ENCODE results near the gene AK1.

The AK1 gene, protein sequence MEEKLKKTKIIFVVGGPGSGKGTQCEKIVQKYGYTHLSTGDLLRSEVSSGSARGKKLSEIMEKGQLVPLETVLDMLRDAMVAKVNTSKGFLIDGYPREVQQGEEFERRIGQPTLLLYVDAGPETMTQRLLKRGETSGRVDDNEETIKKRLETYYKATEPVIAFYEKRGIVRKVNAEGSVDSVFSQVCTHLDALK

DNA sequence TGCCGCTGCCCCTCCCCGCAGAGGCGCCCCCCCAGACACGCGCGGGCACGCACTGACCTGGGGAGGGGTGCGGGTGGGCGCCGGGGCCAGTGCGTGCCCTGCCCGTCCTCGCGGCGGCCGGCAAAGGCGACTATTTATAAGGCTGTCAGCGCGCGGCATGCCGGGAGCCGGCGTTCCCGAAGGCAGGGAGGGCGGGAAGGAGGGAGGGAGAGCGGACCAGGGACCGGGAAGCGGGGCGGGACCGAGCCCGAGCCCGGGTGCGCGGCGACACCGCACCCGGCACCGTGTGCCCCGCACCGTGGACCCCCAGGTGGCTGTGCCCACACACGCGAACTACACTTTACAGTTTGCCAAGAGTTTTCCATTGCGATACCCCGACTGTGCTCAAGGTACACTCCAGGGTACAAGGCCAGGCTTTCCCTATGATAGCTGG is at the start of gene AK1:
AK1 (minus strand) TSS at position 110 of the 433 bp plus-strand sequence. CDS start 3,058 bp downstream, outside the sequence.
- no peak for DNase-seq (ENCODE audit: extremely low read depth, low read depth)
- TF ChIP-seq, protein P1, sequence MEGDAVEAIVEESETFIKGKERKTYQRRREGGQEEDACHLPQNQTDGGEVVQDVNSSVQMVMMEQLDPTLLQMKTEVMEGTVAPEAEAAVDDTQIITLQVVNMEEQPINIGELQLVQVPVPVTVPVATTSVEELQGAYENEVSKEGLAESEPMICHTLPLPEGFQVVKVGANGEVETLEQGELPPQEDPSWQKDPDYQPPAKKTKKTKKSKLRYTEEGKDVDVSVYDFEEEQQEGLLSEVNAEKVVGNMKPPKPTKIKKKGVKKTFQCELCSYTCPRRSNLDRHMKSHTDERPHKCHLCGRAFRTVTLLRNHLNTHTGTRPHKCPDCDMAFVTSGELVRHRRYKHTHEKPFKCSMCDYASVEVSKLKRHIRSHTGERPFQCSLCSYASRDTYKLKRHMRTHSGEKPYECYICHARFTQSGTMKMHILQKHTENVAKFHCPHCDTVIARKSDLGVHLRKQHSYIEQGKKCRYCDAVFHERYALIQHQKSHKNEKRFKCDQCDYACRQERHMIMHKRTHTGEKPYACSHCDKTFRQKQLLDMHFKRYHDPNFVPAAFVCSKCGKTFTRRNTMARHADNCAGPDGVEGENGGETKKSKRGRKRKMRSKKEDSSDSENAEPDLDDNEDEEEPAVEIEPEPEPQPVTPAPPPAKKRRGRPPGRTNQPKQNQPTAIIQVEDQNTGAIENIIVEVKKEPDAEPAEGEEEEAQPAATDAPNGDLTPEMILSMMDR (IDR thresholded peaks at IDR 0.05; ENCODE audit: low read depth, low read length), result no peak

DNA sequence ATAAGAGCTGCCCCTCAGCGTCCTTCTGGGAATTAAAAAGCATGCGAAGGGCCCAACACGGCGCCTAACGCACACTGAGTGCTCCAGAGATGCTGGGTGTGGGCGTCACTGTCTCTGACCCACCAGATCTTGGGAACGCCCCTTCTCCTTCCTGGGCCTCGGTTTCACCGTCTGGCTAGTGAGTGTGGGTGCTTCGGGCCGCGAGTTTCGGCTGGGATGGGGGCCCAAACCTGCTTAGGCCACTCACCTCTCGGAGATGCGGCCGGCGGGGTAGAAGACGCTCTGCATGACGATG is 49.4 kb upstream of the AK1 start:
- DNase-seq (ENCODE audit: extremely low read depth, low read depth), result no peak
- TF ChIP-seq, protein P1 (IDR thresholded peaks at IDR 0.05; ENCODE audit: low read depth, low read length), result no peak

DNA sequence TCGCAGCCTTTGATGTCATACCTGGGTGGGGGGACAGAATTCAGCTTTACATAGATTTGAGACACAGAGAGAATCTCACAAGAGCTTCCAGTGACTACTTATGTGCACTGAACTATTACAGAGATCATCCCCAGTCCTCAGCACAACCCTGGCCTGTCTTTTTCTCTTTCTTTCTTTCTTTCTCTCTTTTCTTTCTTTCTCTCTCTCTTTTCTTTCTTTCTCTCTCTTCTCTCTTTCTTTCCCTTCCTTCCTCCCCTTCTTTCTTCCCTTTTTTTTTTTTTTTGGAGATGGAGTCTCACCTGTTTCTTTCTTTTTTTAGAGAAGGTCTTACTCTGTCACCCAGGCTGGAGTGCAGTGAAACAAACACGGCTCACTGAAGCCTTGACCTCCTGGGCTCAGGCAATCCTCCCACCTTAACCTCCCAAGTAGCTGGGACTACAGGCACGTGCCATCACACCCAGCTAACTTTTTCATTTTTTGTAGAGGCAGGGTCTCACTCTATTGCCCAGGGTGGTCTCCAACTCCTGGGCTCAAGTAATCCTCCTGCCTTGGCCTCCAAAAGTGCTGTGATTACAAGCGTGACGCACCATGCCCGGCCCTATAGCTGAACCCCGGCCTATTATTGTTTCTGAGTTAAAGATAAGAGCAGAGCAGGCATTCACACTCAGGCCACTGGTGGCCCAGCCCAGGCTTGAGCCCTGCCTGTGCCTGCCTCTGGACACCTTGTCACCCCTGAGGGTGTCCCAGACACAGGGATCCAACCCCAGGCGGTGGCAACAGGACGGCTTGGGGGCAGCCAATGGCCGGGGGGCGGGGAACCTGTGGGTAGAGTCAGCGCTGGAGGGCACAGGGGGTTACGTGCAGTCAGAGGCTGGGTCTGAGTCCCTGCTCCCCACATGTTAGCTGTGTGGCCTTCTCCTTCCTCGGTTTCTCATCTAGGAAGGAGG is 48.8 kb upstream of the AK1 start:
- no peak for DNase-seq (ENCODE audit: extremely low read depth, low read depth)
- TF ChIP-seq, protein P1 (IDR thresholded peaks at IDR 0.05; ENCODE audit: low read depth, low read length), result no peak

DNA sequence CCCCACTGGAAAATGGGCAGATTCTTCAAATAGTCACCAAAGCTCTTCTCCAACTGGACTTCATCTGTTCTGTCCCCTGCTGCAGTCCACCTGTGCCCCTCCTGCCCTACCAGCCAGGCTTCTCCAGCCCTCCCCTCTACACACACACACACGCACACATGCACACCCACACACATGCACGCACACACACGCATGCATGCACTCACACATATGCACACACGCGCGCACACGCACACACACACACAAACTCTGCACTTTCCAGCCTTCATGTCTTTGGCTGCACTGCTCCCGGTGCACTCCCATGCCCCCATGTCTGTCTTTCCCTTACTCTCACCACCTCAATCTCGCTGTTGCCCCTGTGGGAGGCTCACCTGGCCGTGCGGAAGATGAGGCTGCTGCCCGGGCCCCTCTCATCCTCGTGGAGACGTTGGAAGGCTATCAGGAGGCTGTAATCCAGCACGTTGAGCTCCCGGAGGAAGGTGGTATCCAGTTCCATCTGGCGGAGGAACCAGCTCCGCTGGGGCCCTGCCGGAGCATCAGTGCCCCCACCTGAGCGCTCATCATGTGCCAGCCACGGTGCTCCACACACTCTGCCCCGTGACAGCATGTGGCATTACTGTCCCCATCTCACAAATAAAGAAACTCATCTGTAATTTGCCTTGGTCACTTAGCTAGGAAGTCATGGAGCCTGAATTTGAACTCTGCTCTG is 47.4 kb upstream of the AK1 start:
- DNase-seq (ENCODE audit: extremely low read depth, low read depth), result no peak
- TF ChIP-seq, protein P1 (IDR thresholded peaks at IDR 0.05; ENCODE audit: low read depth, low read length), result no peak

DNA sequence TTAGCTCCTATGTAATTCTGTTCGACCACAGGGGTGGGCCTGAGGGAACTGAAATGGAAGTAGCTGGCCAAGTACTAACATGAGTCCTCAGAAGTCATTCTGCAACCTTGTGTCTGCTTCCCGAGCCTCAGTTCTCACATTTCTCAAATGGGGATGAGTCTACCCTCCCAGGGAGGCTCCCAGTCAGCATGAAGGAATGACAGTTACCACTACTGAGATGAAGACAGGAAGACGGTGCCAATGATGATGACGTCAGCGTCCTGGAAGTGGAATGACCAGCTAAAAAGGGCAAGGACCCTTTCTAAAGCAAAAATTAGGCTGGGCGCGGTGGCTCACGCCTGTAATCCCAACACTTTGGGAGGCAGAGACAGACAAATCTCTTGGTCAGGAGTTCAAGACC is 46.3 kb upstream of the AK1 start:
- peak; percentile 75 for DNase-seq (ENCODE audit: extremely low read depth, low read depth)
- TF ChIP-seq, protein P1 (IDR thresholded peaks at IDR 0.05; ENCODE audit: low read depth, low read length), result no peak

DNA sequence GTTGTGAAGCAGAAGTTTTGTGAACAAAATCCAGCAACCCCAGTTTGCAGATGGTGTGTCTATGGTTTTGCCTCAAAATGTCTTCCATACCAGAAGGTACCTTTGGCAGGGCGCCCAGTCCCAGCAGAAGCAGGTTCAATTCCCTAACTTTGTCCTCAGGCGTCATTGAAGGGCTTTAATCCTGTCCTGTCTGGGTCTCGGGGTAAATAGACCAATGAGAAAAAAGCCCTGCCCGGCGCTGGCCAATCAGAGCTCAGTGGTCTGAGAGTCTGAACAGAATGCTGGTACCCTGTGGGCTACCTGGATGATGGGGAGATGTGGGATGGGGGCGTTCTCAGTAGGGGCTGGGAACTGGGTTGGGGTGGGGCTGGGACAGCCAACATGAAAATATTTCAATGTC is 45.6 kb upstream of the AK1 start:
- DNase-seq (ENCODE audit: extremely low read depth, low read depth), result no peak
- TF ChIP-seq, protein P1 (IDR thresholded peaks at IDR 0.05; ENCODE audit: low read depth, low read length), result no peak
